Retinal pigment epithelial cell (primary cell): ENCODE data around the gene TXNRD3.
"Not testable (repeated sequence)": the region's sequence is repeated elsewhere in the genome, so short reads cannot be mapped to it uniquely, and the experiment has no call there.

ENCODE experiments used
- DNase-seq: peaks from one replicate; pipeline ENCODE4 v3.0.0-alpha.2; 2010; ENCODE audit warnings: low read depth
- H3K4me3 ChIP-seq: 2 replicates; pipeline ENCODE4 v1.5.1; 2011; ENCODE audit warnings: mild to moderate bottlenecking, low read length, control low read depth, moderate library complexity
- TF ChIP-seq, protein P1 (sequence below): conservative IDR thresholded peaks from 2 replicates; pipeline ENCODE4 v1.5.1; 2011; ENCODE audit warnings: low read depth, low read length, control low read depth, inconsistent platforms

The TXNRD3 gene

DNA sequence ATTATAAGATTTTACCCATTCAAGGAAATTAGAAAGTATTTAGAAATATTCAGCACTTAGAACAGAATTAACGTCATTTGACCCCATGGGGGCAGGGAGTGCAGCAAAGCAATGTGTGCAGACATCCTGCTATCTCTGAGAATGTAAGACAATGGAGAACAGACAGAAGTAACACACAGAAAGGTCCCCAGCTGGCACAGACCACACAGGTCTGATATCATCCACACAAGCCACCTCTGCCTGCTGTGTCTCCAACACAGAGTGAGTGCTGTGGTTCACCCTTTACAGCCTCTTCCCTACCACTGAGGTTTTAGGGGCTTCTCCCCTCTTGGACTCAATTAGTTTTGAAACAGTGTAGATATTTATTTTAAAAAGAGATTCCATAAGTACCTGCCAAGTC, 16.1 kb downstream of the TXNRD3 start:
- TF ChIP-seq, protein P1, sequence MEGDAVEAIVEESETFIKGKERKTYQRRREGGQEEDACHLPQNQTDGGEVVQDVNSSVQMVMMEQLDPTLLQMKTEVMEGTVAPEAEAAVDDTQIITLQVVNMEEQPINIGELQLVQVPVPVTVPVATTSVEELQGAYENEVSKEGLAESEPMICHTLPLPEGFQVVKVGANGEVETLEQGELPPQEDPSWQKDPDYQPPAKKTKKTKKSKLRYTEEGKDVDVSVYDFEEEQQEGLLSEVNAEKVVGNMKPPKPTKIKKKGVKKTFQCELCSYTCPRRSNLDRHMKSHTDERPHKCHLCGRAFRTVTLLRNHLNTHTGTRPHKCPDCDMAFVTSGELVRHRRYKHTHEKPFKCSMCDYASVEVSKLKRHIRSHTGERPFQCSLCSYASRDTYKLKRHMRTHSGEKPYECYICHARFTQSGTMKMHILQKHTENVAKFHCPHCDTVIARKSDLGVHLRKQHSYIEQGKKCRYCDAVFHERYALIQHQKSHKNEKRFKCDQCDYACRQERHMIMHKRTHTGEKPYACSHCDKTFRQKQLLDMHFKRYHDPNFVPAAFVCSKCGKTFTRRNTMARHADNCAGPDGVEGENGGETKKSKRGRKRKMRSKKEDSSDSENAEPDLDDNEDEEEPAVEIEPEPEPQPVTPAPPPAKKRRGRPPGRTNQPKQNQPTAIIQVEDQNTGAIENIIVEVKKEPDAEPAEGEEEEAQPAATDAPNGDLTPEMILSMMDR = no peak
- no peak for DNase-seq
- H3K4me3 ChIP-seq = no peak overlapping the region

DNA sequence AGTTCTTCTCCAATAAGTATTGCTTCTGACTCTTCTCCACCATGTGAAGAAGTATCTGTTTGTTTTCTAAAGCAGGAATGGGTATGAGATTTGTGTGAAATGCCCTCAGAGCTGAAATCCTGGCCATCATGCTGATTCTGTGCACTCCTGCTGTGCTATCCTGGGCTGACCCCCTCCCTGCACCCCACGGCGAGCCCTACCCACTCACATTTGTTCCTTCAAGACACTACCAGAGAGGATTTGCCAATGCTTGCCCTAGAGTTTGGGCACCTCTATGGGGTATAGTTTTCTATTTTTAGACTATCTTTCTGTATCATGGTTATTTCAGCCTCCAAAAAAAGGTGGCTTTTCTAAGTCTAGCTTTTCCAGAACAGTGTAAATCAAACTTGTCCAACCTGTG, 18.5 kb downstream of the TXNRD3 start:
- TF ChIP-seq, protein P1 = no peak
- no peak overlapping the region for H3K4me3 ChIP-seq
- no peak for DNase-seq

DNA sequence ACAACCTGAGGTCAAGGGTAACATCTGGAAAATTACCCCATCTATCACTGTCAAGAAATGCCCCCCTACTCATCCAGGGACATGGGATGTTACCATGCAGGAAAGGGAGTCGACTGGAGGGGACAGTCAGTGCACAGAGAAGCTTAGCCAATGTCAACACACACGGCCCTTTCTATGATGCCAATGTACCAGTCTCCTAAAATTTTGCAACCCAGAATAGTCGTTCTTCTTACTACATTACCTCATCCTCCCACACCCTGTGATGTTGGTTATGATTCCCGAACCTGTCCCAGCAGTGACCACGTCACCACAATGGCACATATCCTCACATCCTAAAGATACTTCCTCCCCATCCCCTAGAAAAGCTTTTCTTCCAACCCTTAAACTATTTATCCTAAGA, 20.1 kb downstream of the TXNRD3 start:
- DNase-seq = no peak
- TF ChIP-seq, protein P1 = no peak
- no peak overlapping the region for H3K4me3 ChIP-seq

DNA sequence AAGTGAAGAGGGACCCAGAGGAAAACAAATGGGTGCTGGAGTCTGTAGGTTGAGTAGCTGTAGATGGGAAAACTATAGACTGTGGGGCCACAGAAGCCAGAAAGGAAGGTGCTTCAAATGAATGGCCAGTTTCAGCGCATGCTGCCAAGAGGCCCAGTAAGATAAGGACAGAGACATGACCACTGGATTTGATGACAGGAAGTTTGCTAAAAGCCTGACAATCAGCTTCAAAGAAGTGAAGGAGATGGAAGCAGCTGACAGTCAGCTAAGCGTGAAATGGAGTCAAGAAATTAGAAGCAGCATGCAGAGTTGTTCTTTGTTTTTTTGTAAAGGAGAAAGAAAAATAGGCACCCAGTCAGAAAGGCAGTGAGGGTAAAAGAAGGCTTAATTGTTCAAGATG, 24.9 kb downstream of the TXNRD3 start:
- no peak for DNase-seq
- H3K4me3 ChIP-seq = no peak overlapping the region
- TF ChIP-seq, protein P1 = no peak

DNA sequence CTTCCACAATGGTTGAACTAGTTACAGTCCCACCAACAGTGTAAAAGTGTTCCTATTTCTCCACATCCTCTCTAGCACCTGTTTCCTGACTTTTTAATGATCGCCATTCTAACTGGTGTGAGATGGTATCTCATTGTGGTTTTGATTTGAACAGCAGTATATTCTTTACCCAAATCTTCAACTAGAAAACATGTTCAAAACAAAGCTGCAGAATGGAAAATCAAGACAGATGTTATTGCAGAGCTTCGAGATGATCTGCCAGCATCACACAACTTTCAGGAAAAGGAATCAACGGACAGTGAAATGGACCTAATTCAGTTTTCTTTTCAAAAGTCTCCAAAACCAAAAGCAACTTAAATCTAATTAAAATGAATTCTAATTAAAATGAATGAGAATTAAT, 29.2 kb downstream of the TXNRD3 start:
- H3K4me3 ChIP-seq, DNase-seq: not testable (repeated sequence)

DNA sequence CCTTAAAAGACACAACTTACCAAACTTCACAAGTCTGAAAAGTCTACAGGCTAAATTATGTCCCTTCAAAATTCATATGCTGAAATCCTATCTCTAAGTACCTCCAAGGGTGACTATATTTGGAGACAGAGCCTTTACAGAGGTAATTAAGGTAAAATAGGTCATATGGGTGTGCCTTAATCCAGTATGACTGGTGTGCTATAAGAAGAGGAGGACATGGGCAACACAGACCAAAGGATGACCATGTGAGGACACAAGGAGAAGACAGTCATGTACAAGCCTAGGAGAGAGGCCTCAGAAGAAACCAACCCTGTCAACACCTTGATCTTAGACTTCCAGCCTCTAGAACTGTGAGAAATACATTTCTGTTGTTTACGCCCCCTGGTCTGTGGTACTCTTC, 32.2 kb downstream of the TXNRD3 start:
- DNase-seq = no peak
- H3K4me3 ChIP-seq = no peak overlapping the region
- TF ChIP-seq, protein P1 = no peak

DNA sequence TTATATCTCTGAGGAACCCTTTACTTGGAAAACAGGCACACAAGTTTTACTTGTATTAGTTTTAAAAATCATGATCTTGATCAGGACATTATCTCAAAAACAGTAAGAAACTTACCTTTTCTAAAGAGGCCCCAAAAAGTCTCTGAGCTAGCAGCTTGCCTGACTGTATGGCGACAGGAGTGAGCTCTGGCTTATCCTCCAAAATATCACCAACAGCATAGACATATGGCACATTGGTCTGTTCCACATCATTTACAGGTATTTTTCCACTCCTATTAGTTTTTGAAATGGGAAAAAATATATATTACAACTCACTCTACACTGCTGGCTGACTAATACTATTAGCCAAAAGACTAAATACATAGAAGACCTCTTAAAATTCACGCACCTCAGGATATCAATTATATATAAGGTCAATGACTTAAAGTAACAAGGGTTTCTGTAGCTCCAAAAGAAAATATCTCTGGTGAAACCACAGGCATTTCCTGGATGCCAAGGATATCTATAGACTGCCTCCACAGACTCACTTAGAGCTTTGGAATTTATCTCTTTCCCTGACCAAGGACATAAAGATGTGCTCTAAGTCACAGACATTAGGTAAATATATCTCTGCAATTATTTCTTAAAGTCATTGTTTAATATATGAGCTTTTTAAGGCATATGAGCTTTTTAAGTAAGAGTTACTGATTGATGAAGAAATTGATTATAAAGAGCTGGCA, 33.1 kb downstream of the TXNRD3 start:
- no peak overlapping the region for H3K4me3 ChIP-seq
- DNase-seq = no peak
- TF ChIP-seq, protein P1 = no peak
